HCEC 1CT (cell line): ENCODE data around the gene DPP6.

Experiments used
- DNase-seq: peaks from one replicate; pipeline ENCODE4 v3.0.0-alpha.2; 2017

Gene DPP6

DNA sequence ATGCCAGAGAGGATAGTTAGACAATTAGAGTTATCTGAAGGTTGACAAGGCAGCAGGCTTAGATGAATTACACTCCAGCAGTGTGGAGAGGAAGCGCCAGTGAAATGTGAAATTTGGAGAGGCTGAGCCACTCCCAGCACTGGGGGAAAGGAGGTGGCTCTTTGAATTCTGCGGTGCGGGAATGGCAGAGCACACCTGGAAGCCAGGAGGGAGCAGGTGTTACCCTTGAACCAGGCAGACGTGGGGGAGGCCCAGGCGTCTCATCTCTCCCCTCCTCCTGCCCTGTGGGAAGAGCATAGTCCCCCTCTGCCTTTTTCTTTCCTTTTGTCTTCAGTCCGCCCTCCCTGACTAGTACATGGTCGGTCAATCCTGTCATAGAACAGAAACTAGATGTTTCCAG is 203.1 kb downstream of the DPP6 start:
- DNase-seq: no peak

DNA sequence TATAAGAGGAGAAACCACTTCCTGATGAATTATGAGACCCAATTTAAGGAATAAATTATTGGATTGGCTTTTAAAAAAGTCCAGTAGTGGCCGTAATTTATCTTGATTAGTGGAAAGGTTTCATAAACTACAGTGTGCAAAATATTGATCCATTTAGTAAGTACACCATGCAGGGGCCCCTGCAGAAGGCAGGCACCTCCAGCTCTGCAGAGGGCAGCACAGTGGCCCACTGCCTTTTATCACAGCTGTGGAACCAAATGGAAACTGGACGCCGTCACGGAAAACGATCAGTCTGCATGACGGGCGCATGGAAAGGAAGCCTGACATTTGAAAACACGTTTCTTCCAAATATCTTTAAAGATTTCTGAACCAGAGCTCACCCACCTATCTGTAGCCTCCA is 204.0 kb downstream of the DPP6 start:
- no peak for DNase-seq

DNA sequence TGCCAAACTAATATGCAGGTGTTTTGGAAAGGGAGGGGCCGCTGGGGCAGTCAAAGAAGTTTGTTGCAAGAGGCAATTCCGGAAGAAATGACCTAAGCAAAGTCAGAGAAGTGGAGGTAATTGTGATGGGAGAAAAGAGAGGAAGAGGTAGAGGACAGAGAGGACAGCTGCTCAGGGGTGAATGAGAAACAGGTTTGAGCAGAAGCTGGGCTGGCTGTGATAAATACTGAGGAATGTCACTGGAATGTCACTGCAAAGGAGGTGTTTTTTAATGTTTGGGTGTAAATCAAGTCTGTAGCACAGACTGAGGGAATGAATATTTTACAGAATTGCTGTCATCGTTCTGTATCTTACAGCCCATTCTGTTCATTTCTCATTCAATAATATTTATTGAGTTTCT is 207.2 kb downstream of the DPP6 start:
- DNase-seq: no peak

DNA sequence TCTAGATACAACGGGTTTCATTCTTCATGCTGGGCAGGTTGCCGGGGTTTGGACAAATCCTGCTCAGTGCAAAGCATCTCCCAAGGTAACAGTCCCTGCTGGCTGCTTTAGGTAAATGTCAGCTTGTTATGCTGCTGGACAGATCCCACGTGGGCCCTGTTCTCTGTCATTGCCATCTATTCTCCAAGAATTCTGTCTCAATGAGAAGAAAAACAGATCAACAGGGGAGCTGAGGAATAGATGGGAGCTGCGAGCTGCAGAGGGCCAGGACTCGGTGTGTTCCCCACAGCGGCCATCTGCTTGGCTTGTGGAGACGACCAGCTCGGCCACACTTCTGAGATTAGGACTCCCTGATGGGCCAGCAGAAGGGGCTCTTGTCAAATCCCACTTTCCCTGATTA is 235.2 kb downstream of the DPP6 start:
- no peak for DNase-seq

DNA sequence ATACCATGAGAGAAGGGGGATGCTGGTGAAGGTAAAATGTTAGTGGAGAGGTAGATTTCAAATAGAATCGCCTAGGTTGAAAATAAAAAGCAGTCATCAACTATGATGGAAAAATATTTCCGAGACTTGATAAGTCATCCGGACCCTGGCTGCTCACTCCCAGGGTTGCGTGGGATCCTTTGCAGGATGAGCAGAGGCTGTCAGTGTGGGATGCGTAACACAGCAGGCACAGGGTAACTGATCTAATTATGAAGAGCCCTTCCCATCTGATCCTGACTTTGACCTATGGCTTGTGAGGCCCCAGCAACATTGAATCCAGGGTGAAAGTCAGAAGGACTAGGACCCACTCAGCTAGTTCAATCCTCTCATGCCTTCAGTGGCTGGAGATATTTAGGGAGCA is 236.9 kb downstream of the DPP6 start:
- DNase-seq: no peak

DNA sequence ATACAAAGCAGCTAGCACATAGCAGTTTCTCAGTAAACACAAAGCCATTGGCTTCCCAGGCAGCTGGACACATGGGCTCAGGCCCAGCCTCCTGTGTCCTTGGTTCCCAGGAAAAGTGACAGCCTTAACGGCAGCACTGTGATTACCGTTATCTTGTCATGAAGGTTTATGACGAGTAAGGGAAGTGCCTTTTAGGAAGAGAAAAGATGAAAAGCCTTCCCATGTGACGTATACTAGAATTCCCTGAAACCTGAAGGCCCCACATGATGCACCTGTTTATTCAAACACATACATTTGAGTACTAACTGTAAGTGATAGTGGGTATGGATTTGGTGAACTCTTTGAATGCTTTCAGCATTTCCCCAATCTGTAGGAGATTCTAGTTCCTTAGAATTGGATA is 244.2 kb downstream of the DPP6 start:
- no peak for DNase-seq

DNA sequence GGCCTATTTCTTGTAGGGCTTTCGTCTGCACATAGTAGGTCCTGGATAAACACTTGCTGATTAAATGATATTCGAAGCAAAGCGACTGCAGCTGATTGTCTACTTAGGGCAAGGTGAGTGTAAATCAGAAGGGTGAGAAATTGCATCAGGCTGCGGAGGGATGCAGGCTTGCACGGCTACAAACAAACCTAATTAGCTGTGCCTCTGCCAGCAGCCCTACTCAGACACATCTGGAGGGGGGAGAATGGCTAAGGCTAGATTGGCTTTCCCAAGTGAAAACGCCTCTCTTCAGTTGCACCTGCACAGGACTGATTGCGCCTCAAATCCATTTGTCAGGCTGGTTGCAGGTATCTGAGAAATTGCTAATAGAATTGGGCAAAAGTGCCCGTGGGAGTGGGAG is 247.5 kb downstream of the DPP6 start:
- no peak for DNase-seq

DNA sequence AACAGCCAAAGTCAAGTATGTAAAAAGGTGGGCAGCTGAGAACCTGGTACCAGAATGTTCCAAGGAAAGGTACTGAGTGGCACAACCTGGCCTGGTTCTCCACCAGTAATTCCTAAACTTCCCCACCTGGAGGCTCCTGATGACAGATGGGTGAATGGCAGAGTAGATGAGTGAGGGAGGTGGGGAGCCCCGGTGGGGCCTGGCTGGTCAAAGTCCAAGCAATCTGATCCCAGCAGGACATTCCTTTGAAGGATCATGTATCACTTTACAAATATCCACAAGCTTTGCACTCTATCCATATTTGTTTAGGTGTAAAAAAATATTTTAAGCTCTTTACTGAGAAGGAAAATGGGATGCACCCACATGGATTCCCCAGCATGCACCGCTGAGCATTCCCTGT is 250.2 kb downstream of the DPP6 start:
- no peak for DNase-seq

DNA sequence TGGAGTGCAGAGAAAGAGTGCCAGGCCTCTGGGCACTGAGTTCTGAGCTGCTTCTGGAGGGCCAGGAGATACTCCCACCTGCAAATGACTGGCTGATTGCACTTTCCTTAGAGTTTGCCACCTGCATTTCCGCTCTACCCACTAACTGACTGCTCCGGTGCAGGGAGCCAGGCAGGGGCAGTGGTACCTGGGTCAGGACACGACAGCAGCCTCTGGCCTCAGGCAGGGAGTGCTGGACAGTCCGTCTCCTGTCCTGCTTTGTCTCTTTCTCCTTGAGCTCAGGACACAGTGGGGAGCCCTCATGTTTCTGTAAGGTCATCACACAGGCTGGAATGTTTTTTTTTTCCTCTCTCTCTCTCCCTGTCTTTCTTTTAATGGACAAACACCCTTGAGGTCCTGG is 252.0 kb downstream of the DPP6 start:
- no peak for DNase-seq

DNA sequence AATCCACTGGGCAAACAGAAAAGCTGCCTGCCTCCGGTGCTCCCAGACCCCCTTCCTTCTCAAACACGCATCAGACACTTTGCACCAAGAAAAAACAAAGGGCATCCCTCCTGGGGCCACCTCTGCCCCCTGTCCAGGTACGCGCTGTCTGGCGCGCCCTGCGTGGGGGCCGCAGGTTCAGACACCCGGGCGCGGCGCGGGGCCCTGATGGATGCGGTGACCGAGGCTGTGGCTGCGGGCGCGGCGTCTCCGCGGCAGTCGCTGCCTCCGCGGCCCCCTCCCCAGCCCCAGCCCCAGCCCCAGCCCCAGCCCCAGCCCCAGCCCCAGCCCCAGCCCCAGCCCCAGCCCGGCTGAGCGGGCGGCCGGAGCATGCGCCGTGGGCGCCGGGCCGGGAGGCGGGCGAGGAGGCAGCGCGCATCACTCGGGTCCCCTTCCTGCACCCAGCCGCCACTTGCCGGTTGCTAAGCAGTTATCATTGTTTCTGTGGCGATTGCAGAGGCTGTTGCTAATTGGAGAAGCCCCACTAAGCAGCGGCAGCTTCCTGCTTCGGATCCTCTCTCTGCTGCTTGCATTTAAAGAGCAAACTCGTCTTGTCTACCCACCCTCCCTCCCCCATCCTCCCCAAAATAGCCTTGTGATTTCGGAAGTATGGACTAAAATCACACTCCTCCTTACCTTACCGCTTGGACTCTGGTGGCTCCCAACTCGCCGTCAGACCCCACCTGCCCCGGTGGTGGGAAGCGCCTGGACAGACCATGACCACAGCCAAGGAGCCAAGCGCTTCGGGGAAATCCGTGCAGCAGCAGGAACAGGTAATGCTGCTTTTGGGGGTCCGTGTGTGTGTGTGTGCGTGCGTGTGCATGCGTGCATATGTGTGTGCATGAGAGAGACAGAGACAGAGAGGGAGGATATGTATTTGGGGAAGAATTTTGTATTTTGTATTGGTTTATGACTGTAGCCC is 252.8 kb downstream of the DPP6 start:
- DNase-seq: no peak

DNA sequence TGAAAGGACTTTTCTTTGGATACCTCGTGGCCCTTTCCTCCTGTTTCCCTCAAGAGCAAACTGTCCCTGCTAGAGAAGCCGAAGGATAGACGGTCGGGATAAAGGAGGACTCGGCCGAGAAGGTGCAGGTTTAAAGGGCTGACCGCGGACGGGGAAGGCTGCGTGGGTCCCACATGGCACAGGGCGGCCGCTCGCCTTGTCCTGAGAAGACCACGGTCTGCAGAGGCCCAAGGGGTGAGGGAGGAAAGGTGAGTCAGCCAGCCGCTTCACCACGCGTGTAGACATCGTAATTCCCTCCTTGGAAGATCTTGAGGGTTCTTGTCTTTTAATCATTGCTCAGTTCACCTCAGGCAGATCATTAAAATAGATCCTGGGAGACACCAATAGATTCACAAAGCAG is 253.8 kb downstream of the DPP6 start:
- DNase-seq: no peak

DNA sequence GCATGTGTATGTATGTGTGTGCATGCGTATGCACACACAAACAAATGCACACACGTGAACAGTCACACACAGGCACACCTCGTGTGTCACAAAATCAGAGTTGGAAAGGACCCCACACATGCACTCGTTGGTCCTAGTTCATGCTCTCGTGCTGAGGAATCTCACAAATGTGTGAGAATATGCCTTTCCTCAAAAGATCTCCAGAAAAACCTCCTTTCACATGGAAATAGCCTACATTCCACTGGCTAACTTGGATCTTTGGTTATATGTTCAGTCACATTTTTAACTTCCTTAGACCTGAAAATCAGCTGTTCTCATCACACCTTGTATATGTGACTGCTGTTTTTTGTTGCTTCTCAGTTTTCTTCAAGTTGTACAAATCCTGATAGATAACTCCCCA is 256.7 kb downstream of the DPP6 start:
- no peak for DNase-seq

DNA sequence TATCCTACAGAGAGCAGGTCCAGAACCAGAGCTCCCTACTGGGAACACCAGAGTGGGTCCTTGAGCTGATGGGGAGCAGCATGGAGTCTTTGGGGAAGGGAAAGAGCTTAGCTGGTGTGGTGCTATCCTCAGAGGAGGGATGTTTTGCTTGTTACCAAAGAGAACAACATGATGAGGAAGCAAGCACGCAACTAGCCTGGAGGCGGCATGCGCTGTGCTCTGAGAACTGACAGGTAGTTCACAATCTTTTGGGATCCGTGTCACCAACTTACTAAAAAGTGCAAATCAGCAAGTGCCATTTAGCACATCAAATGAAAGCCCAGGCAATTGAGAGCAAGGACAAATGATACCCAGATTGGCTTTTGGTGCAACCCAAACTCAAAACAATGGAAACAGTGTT is 257.9 kb downstream of the DPP6 start:
- no peak for DNase-seq

DNA sequence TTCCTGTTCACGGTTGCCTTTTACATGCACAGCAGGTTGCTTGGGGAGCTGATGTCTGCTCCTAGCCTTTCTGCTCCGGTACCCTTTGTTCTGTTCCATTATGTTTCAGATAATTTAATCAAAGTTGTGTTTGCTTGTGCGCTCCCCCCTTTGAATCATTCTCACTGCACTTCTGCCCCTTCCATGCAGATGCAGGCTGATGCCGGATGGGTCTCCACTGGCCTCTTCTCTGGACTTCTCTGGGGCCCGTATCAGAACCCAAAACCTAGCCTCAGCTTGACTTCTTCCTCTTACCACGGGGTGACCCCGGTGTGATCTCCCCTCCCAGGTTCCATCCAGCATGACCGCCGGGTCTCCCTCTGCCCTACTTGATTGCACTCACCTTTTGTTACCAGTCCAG is 272.0 kb downstream of the DPP6 start:
- DNase-seq: no peak

DNA sequence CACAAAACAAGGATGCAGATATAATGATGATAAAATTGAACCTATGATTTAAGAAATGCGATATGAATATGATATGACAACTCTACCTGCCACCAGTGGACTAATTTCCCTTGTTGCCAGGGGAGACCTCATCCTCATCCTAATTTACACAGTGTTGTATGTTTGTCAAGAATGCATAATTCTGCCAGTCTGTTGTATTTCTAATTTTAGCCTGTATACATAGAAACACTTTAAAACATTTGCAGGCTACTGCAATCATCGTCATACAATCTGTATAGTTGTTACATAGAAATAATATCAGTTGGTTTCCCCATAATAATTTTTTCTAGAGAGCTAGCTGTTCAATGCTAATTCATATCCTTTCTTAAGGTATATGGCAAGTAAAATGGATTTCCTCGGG is 274.2 kb downstream of the DPP6 start:
- no peak for DNase-seq

DNA sequence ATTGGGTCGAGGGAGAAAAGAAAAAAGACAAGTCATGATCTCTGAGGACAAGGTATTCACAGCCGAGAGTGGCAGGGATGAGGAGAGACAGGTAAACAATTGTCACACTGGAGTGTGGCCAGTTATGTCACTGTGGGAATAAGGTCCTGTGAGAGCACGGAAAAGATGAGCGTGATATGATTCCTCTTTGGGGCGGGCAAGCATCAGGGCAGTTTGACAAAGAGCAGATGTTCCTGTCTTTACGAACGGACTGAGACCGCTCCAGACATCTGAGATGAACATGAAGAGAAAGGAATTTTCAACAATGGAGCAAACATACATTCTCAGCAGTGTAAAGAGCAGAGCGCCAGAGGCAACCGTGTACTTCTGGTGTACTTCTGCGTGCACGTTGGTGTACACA is 278.1 kb downstream of the DPP6 start:
- DNase-seq: no peak

DNA sequence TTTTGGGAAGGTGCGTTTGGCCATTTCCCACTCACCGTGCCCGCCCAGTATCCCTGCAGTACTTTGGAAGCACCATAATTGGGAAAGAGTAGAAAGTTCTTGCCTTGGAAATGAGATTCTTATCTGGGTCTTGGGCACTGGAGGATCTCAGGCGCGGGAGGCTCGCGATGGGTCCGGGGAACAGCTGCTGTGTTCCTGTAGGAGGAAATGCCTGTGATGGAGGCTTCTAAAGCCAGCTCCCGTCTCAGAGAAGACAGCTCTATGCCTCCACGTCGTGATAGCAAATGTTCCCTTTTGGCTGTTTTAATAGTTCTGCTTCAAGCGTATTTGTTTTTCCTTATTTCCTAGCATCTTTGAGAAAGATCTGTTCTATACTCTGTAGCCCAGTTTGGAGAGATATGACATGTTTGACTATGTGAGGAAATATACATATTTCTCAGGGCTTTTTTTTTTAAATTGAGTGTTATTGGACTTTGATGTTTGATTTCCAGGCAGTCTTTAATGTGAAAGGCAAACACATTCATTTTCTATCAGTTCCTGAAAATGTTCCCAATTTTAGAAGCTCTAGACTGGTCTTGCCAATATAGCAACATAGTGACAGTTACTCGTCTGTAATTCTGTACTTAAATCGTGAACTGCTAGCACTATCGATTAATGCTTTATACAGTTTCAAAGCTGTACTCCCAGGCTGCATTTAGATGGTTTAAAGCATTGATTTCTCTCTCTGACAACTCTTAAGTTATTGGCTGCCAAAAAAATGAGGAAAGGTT is 280.8 kb downstream of the DPP6 start:
- DNase-seq: no peak

DNA sequence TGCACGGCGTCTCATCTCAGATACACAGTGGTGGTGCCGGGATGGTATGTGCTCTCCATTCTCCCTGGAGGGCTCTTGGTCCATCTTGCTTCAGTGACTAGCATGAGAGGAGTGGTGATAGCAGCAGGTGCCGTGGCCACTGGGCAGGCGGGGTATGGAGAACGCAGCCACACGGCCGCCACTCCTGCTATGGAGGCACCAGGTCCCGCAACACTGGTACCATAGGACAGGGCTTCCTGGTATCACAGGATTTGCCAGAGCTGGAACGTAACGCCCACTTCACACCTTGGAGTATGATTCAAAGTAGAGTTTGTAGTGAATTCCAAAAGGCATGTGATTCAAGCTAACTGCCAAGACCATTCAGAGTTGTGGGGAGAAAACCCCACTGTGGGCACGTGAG is 284.1 kb downstream of the DPP6 start:
- DNase-seq: no peak

DNA sequence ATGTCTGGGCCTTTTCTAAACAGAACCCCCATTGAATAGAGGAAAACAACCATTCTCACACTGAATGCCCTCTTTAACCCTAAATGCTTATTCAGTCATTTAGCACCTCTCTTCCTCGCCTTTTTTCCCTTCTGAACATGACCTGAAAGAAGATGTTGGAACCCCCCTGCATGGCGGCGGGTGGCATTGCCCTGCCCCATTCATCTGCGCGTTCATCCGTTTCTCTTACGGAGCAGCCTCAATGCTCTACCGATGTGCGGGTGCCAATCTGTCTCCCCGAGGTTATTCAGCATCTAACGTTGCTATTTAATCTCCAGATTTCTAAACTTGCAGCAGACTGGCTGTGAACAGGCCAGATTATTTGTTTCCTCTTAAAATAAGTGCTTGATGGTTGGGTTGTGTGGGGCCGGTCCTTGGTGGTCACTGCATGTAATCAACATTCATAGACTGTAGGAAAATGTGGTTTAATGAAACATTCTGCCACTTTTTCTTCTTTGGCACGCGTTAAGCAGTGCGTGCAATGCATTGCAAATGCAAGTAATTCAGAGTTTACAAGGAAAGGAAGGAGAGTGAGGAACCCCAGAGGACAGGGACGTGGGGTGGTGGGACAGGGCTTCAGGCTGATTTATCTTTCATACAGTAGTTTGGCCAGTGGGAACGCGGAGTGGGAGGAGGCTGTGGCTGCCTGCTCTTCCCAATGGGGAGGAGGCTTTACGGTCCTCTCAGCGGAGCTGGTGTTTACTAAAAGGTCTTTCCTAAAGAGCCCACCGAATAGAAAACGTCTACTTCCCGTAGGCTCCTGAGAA is 286.7 kb downstream of the DPP6 start:
- DNase-seq: no peak

DNA sequence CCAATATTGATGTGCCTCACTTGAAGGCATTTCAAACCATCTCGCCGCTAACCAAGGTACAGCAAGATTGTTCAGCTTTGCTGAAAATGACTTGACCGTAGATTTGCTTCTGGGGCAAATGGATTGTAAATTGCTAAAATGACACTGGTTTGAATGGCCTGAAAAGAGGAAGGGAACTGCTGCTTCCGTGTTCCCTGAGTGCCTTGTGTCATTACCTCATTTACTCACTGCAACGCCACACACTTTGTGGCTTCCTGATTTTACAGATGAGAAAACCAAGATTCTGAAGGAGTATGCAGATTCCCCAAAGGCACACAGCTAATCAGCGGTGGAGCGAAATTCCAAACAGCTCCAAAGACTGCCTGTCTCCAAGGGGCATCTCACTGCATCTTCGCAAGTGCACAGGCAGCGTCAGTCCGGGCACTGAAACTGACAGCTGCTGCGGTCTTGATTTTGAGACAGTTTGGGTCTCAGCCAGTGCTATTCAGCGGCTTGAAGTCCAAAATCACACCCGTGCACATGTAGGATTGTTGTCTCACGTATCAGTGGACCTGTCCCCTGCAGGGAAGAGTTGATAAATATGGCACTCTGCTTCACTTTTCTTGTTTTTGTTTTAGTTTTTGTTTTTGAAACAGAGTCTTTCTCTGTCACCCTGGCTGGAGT is 290.9 kb downstream of the DPP6 start:
- no peak for DNase-seq

DNA sequence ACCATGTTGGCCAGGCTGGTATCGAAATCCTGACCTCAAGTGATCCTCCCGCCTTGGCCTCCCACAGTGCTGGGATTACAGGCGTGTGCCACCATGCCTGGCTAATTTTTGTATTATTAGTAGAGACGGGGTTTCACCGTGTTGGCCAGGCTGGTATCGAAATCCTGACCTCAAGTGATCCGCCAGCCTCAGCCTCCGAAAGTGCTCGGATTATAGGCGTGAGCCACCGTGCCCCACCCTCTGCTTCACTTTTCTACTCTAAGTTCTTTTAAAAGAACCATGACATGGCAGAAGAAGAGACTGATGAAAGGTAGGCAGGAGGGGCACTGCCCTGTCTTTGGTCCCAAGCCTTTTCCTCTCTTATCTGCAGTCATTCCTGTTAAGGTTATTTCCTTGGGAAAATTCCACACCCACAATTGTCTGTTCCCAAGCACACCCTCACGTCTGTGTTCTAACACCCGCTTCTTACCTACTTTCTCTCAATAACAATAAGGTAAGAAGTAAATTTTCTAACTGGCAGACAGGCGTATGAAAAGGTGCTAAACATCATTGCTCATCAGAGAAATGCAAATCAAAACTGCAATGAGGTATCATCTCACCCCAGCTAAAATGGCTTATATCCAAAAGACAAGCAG is 291.7 kb downstream of the DPP6 start:
- DNase-seq: no peak

DNA sequence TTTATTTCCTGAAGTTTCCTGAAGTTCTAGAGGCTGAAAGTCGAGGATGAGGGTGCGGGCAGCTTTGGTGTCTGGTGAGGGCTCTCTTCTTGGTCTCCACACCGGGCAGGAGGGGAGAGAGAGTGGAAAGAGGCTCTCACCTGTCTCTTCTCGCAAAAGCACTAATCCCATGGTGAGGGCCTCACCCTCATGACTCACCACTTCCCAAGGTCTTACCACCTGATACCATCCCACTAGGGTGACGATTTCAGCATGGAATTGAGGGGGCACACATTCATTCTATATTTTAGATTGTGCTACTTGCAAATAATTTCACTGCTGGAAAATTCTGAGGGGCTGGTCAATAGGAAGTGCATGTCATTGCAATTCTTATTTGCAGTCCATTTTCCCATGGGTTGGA is 292.9 kb downstream of the DPP6 start:
- no peak for DNase-seq
